GM18499 (cell line): ENCODE data around the gene STAB1.
A peak's percentile ranks its signal among the peaks of the same experiment; 100 is the strongest.

Experiments
- ATAC-seq: cut with Tn5 transposase; IDR thresholded peaks from one replicate; pipeline ENCODE4 v1.9.1; 2021; ENCODE audit warnings: moderate number of reproducible peaks; ENCODE audit not compliant: insufficient read depth, unreplicated experiment

The STAB1 gene

DNA sequence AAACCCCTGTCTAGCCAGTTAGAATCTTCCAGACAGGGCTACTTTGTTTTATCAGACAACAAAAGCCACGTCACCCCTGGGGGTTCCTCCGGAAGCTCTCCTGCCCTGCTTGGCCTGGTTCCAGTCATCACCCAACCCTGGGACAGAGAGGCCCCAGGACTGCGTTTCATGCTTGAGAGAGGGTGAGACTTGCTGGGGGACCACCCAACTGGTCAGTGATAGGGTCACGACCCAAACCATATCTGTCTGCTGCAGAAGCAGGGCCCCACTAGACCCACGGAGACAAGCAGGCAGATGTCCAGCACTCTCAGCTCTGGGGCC lies 37.3 kb downstream of the STAB1 start:
- no peak for ATAC-seq

DNA sequence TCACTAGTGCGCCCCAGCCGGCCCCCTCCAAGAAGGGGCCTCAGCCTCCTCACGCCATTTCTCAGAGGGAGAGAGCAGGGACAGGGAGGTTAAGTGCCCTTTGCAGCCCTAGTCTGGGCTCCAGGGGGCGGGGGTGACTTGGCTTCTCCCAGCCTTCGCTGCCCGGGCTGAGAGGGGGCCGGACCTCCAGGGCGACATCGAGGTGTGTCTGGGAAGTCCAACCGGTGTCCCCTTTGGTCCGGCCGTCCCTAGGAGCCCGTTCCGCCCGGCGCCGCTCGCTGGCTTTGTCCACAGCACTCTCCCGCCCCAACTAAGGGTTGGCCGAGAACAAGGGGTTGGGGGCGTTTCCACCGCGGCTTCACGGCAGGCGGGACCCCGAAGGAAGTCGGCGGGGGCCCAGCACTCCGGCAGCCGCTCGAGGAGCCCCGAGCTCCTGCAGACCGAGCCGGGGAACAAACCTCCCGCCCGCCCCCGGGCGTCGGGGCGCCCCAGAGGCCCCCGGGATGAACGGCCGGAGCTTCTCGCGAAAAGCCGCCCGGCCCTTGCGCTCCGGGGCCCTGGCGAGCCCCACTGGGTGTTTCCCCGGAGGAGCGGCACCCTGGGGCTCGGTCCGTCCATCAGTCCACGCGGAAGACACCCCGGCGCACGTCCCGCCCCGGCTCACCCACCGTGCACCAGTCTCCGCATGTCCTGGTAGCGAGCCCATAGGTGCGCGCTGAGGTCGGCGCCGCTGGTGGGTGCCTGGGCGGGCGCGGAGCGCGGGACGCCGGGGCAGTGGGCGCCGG lies 37.9 kb downstream of the STAB1 start:
- no peak for ATAC-seq

DNA sequence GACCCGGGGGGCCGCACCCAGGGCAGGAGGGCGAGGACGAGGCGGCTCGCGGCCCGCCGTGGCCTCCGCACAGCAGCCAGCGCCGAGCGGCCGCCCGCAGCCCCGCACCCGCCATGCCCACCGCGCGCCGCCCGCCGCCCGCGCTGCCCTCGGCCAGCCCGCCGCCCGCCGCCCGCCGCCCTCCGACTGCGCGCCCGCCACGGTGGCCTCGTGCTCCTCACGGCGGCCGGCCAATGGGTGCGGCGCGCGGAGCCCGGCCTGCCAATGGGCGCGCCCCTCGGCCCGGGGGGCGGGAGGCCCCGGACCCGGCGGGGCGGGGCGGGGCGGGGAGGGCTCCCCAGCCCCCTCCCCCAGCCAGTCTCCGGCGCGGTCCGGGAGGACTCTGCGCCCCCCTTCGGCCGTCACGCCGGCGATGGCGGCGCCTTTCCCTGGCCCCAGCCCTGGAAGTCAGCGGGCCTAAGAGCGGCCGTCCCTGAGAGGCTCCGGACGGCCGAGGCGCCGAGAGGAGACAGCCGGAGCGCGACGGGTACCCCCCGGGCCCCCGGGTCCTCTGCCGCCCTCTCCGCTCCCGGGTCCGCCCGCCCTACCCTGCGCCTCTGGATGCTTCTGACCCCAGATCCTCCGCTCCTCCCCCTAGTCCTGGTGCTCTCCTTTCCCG lies 38.6 kb downstream of the STAB1 start, which contains the start of gene NT5DC2:
NT5DC2 (minus strand) TSS at position 235 of the 658 bp plus-strand sequence; CDS start at position 115, 120 bp downstream.
- no peak for ATAC-seq

DNA sequence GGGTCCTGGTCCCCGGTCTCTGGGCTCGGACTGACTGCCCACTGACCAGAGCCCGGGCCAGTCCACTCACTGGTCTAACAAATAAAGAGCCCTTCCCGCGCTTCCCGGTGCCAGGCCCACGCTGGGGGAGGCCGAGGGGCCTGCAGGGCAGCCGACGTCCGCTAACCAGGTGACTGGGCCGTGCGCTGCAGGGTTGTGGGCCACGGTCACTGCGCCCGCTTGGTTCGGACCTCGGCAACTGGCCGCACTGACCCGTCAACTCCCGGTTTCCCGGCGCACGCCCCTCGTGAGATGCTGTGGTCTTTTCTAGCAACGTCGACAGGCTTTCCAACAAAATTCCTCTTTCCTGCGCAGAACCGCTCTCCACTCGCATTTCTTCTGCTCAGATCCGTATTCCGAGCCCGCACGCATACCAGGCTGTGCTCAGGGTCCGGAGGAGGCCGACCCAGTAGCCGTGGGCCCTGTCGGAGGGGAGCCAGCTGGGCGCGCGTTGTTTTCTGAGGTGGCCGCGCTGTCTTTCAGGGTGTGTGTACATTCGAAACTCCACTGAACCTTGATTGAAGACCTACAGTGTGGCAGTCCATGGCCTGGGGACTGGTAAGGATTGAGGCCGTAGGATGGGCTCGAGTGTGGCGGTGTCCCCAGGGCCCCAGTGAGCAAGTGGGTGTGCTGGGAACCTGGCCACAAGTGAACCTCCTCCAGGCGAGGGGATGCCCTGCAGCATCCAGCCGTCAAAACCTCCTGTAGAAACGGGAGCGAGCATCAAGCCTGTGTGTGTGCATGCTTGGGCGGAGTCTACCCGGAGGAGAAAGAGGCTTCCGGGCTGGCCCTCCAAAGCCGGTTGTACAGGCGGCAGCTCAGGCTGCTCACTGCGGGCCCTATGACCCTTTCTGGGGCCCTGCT lies 39.4 kb downstream of the STAB1 start:
- no peak for ATAC-seq

DNA sequence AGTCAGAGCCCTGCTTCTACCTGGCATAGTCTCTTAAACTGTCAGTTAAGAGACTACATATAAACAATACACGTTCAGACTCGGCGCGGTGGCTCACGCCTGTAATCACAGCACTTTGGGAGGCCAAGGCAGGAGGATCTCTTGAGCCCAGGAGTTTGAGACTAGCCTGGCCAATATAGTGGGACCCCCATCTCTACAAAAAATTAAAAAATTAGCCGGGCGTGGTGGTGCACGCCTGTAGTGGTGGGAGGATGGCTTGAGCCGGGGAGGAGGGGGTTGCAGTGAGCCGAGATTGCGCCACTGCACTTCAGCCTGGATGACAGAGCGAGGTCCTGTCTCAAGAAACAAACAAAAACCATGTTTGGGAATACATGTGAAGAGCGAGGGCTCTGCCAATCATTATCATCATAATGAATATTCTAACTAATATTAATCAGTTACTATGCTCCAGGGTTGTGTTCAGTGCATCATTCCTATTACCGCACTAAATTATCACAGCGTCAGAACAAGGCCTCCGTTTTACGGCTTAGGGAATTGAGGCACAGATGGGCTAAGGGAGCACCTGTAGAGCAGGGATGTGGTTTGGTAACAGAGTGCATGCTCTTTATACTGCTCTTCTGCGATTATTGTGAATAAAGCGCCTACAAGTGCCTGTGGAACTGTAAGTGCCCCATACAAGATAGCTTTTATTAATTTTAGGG lies 40.4 kb downstream of the STAB1 start:
- no peak for ATAC-seq

DNA sequence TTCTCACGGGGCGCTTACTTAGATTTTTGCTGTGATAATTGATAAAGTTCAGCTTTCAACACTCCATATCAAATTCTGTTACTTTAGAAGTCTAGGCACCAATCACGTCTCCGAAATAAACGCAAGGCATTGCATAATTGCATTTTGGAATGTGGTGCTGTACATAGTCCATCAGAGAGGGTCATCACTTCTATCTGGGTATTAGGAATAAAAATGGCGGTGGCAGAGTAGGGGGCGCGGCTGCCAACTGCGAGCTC lies 40.9 kb downstream of the STAB1 start:
- ATAC-seq = no peak

DNA sequence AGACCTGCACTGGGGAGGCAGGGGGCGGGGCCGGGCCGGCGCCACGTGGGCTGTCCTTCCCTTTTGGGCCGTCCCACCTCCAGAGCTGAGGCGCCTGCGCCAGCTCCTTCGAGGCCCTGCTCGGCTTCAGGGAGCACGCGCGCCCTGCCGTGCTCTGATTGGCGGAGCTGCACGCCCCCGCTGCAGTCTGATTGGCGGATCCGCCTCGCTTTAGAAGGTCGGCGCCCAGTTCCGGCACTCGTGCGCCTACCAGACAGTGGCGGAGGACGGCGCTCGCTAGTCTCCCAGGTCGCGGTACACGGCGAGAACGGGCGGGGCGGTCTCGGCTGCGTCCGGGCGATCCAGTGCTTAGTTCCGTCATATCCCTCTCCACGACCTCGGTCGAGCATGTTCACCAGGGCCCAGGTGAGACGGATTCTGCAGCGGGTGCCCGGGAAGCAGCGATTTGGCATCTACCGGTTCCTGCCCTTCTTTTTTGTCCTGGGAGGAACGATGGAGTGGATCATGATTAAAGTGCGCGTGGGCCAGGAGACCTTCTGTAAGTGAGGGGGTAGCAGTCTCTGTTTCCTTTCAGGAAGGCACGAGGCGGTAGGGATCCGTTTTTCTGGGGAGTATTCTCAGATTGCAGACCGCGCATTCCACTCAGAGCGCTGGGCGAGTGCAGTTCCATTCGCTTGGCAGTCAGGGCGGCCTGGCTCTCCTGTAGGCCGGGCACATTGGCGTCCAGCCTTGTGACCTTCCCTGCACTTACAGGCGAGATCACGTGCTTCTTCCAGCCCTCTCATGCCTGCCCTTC lies 41.4 kb downstream of the STAB1 start, which contains the start of gene UQCC5:
UQCC5 (plus strand) TSS at position 237 of the 796 bp plus-strand sequence; CDS start at position 388, 151 bp downstream.
- peak; percentile 84 for ATAC-seq

DNA sequence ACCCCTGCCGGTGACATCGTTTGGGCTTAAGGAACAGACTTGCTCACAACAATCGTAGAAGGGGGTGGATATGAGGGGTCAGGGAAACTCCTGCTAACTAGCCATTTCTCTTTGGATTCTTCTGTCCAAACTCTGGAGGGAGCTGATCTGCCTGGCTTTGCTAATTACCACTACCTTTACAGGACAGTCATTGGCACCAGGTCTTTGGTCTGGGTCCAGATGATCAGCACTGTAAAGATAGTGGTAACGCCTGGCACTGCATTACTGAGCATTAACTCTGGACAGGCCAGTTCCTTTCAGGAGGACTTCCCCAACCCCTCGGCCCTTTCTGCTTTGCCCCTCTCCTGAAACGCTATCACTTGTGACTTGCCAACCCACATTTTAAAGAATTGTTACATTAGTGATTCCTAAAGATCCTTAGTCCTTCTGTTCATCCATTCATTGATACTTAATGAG lies 42.1 kb downstream of the STAB1 start:
- no peak for ATAC-seq

DNA sequence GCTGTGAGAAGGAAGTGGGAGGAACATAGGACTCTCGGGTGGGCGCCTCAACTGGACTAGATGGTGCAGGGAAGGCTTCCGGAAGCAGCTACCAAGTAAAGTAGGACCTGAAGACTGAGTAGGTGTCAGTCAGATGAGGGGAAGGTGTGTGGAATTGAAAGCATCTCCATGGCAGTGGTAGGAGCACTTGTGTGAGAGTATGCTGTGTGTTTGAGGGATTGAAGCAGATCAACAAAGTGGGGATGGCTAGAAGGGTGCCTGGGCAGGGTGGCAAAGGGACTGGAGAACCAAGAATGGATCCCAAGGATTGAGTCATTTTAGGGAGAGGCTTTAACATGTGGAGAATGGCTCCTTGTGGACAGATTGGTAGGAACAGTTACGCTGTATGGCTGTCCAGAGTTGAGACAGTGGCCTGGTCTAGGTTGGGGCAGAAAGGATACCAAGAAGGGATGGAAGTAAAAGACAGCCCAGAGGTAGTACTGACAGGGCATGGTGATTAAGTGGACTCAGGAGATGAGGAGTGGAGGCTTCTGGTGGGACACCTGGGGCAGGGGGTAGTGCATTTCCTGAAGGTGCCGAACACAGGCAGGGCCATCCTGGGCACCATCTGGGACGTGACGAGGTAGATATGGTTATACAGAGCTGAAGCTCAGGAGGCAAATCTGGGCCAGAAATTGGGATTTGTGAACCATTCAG lies 42.7 kb downstream of the STAB1 start:
- ATAC-seq = no peak

DNA sequence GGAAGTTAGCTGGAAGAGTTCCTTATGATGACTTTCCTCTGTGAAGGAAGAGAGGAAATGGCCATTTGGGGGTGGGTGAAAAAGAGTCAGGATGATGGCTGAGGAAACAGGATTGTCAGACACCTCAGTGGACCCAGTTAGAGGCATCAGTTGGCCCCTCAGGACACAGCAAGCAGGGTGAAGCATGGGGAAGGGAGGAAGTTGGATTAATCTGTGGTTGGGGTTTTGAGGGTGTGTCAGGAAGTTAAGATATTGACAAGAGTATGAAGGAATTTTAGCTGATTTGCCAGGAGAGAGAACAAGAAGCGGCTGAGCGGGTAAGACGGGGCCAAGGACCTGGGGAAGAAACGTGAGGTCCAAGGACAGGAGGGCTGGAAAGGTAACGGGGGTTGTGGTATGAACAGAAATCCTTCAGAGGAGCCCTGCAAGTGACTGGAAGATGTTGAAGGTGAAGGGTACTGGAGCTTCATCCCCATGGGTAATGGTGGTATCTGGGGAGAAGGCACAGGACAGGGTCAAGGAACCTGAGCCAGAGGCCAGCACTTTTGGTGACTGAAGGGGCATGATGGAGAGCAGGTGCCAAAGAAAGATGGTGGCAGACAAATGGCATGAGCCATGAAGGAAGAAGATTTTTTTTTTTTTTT lies 44.0 kb downstream of the STAB1 start:
- ATAC-seq = no peak

DNA sequence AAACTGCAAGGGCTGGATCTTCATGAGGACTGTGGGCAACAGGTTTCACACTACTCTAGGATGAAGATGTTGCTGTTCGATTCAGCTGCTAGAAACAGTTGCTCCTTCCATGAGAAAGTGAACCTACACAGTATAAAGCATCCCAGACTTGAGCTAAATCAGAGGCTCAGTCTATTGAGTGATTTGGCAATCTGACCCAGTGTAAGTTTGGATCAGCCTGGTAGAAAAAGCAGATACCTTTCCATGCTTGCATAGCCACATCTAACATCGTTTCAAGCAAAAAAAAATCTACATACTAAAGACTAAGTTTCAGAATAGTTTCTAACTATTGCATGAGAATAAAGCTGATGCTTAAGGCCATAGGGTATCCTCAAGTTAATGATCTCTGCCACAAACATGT lies 45.9 kb downstream of the STAB1 start:
- no peak for ATAC-seq

DNA sequence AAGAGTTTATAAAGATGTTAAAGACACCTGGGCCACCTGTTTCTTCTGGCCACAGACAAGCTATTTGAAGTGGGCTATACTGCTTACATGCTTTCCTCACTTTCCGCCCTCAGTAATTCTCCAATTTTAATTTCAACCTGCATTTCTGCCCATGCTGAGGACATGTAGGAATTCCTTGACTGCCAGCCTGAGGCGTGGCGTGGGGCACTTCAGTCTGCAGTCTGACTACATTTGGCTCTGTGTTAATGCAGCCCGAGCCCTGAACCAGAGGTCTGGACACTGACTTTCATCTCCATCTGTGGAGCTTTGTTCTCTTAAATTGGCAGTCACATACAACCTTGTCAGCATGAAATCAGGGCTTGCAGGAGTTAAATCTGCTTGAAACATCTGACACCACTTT lies 49.8 kb downstream of the STAB1 start:
- no peak for ATAC-seq

DNA sequence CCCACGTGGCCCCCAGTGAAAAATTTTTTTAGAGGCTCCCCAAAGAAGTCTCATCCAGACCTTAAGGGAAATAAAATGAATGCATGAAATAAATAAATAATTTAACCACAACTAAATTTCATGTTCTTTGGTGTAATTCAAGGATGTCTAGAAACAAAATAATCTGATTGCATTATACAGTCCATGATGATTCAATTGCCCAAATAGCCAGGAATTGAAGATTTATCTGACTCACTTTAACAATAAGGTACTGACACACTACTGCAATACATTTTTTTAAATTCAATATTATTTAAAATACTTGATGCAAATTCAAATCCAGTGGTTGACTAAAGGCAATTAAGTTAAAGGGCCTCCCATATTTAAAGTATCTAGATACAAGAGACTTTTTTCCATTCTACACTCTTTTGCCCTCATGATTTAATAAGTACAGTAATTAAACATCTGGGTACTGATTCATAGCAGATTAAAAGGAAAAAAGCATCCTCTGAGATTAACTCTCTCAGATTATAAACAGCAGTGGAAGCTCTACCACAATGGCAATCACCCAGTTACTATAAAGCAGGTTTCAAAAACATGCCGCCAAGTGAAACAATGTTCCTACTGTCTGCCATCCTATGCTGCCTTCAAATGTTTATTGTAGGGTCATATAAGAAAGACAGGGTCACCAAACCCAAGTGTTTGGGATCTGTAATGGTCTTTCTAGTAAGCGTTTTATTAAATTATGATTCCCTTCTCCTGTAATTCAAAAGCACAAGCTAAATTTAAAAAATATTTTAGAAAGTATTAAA lies 51.2 kb downstream of the STAB1 start:
- no peak for ATAC-seq

DNA sequence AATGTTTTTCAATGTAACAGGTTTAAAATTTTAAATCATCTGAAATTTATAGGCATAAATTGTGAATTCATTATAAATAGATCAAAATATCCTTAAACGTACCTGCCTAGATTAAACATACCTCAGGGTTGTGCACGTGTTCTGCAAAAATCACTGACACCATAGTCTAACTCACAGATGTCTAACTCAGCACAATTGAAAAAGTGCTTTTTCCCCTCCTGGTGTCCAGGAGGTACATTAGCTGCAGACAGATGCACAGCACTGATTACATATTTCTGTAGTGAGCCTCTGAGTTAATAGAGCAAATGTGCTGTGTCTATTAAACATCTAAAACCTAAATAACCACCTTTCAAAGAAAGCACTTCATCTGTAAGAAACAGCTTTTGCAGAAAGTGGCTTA lies 52.0 kb downstream of the STAB1 start:
- no peak for ATAC-seq

DNA sequence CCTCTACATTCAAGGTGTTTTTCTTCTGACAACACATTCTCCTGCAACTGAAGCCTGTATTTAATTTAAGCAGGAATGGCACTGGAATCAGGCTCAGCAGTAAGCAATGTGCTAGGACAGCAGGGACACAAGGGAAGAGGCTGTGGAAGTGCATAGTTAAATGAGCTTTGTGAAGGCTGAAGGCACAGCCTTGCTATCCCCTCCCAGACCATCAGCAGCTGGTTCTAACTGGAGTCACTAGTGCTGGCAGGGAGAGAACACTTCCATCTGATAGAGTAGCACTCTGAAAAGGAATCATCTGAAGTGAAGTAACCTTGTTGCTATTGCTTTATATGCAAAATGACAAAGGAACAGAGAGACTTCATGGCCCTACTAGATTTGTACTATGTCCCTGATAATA lies 56.0 kb downstream of the STAB1 start:
- ATAC-seq = no peak

DNA sequence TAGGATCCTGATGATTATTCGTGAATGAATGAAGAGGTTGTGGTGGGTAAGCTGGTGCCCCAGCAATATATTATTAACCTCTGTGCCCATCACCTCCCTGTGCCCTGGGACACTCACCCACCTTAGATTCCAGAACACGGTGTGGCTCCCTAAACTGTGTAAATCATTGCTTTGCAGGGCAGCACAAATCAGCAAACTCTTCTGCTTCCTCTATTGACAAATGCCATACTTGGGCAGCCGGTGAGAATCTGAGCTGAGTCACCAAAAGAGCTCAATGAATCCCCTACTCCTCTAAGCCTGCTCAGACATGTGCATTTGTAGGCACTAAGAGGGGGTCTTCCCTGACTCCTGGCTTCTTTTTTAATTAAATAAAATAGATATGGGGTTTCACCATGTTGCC lies 57.0 kb downstream of the STAB1 start:
- no peak for ATAC-seq

DNA sequence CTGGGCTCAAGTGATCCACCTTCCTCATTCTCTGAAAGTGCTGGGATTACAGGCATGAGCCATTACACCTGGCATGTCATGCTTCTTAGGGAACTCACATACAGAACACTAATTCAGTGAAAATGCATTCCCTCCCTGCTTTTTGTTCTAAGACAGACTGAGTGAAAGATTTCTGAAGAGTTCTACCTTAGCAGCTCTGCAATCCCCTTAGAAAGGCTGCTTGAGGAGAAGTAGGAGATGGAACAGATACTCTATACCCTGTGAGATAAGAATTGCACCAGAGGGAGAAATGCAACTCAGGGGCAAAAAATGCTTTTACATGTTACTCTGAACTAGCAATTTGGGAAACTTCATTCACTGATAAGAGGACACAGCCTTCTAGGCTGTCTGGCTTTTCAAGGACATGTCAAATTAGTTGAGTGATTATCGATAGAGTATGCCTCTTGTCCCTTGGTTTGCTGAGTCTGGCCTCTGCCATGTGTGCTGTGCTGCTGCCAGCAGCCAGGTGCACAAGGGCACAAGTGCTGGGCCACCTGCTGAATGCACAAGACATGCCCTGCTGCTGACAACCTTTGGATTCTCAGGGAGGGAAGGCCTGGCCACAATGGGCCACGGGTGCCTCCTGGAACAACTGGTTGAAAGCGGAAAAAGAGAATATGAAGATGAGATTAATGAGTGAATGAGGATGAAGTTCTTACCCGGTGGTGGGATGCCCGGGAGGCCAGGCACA lies 59.1 kb downstream of the STAB1 start:
- ATAC-seq = no peak
